Measurements from ENCODE around the gene OXSR1.

- TF ChIP-seq CTCF (IDR thresholded peaks at IDR 0.05 in 2 of 3, conservative IDR thresholded peaks at IDR 0.05 in 1 of 3; ENCODE audit: borderline replicate concordance in 1 of 3, insufficient read depth in 1 of 3, low read depth in 2 of 3, low read length in 2 of 3) (no peak), POLR2A (IDR thresholded peaks at IDR 0.05; ENCODE audit: borderline replicate concordance, extremely low read depth, insufficient read depth, insufficient read length) (no peak), REST (IDR thresholded peaks at IDR 0.05; ENCODE audit: low read depth) (no peak), EZH2phosphoT487 (IDR thresholded peaks at IDR 0.05; ENCODE audit: borderline replicate concordance) (no peak), EZH2 (IDR thresholded peaks at IDR 0.05) (no peak), ZBTB33 (IDR thresholded peaks at IDR 0.05; ENCODE audit: extremely low read depth, insufficient replicate concordance, low read length) (no peak)
Measured at GRCh38 chr3:38121451-38121831, 43.9 kb upstream of the OXSR1 start.

Data from HCT116 (cell line).